GM18499 (cell line): ENCODE data around the gene NNAT.

Source experiments
- ATAC-seq: cut with Tn5 transposase; IDR thresholded peaks from one replicate; pipeline ENCODE4 v1.9.1; 2021; ENCODE audit warnings: moderate number of reproducible peaks; ENCODE audit not compliant: insufficient read depth, unreplicated experiment

Gene NNAT

DNA sequence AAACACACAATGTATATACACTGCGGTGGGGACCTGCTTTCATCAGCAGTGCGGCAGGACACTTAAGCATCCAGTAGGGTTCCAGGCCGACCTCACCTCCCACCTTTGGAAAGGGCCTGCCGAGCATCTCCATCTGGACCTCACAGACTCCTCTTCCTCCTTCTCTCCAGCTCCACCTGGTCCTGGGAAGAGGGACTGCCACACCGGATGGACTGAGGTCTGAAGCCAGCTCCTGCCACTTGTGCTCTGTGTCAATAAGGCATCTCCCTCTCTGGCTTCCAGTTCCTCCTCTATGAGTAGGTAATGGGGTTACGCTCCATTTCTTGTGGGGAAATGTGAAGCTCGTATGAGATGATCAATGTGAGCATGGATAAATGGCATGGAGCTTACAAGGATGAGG is 19.1 kb upstream of the NNAT start:
- ATAC-seq: no peak

DNA sequence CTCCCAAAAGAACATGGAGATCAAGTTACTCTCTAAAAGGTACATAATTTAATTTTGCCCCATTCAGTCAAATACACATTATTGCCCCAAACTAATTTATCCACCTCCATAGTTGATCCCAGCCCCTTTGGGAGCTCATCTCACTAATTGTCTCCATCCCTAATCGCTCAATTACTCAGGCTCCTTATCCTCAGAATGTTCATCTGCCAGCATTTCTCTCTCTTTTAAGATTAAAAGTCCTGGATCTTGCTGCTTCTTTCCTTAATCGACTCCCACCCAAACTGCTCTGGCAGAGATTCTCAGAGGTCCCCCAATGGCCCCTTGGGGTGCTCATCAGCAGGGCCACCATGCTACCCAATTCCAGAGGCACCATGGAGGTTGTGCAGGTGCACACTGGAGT is 18.4 kb upstream of the NNAT start:
- no peak for ATAC-seq

DNA sequence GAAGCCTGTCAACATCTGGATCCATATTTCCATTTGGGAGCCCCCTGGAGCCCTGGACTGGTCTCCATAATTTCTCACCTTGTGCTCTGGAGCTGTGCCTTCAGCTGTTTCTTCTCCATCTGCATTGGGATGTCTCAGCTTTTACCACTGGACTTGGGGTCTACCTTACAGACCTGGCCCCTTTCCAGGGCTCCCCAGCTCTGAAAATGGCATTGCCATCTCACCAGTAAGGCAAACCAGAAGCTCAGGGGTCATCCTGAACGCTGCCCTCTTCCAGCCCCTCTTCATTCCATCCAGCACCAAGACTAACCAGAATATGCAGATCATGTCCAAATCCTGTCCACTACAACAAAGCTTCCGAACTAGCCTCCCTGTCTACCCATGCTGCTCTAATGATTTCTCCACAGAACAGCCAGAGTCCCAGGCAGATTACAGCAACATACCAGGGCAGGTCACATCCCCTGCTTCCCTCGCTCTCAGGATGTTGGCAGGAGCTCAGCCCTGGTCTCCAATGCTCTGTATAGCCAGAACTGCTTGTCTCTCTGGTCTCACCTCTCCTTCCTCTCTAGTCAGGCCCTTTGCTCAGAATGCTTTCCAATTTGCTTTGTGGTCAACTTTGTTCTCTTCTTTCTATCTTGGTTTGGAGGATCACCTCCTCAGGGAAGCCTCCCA is 17.7 kb upstream of the NNAT start:
- ATAC-seq: no peak

DNA sequence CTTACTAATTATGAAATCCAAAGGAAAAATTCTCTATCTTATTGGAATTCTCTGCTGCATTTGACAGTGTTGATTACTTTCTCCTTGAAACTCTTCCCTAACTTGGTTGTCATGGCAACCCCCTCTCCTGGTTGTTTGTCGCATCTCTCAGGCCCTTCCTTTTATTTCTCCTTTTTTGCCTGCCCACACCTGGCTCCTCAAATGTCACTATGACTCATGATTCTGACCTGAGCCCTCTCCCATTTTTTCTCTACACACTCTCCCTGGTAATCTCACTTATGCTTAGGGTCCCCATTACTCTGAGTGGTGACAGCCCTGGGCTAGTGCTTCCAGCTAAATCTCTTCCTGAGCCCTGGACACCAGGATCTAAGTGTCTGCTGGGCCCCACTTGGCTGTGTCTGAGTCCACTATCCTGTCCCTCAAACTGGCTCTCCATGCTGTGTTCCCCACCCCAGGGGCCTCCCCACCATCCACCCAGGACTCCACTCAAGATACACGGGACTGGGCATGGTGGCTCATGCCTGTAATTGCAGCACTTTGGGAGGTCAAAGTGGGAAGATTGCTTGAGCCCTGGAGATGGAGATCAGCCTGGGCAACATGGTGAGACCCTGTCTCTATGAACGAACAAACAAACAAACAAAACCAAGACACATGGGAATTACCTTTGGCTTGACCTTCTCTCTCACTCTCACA is 16.5 kb upstream of the NNAT start:
- no peak for ATAC-seq

DNA sequence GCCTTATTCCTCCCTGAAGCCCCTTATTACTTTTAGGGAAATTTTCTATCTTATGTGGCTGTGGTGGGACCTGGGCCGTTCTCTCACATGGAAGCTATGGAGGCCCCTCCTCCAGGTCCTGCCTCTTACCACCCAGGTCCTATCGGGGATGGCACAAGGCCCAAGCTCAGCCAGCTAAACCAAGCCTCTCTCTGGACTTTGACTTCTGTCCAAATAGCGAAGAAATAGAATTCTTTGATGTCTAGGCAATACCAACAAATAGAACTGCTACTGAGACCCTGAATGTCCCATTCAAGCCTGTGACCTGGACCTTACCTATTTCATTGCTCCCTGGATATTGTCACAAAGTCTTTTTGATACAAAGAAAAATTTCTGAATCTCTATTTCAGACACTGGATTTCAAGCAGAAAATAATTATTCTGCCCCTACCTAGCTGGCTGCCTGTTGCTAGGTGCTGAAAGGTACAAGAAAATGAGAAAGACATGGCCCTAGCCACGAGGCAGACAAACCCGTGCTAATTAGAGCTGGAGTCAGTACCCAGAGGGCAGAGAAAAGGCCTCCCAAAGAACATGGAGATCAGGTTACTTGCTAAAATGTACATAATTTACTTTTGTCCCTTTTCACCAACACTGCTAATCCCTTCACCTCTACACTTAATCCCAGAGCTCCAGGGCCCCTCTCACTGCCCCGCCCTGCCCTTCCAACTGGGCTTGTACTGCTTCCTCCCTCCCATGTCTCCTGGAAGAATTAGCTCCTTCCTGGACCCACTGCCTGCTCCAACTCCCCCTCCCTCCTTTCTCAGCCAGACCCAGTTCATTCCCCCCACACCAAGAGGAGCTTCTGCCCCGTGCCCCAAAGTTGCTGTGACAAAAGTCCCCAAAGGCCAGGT is 15.5 kb upstream of the NNAT start:
- no peak for ATAC-seq

DNA sequence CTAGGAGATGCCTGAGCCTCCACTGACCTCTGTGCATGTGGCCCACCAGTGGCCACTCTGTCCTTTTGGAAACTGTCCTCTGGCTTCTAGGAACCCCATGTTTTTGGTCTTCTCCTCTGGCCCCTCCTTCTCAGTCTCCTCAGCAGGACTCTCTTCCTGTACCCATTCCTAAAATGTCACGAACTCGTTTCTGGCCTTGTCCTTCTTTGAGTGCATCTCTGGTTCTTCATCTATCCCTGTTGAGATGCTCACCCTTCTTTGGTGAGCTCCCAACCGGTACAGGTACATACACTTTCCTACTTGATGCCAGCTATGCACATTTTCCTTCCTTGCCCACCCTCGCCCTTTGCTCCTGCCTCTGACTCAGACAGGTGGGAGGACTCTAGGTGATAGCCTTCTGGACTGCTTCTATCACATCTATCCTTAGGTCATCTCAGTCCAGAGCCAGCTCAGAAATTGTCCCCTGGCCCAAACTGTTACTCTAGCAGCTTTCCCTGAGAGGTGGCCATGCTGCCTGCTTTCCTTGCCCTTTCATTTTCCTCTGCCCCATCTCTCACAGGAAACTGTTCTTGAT is 14.8 kb upstream of the NNAT start:
- ATAC-seq: no peak

DNA sequence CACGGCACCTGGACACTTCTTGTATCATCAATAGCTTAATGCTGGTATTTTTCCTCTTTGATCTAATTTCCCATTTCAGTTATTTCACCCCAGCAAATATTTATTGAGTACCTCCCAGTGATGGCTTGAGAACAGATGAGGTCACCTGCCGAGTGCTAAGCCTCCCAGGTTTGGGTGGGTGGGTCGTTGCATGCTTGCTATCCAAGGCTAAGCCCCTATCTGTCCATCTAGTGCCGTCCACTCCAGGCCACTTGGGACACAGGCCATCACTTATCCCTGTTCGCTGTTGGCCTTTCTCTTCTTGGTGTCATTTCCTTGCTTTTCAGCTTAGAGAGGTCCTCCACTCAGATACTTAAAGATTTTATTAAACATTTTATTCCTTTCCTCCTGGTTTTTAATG is 10.8 kb upstream of the NNAT start:
- no peak for ATAC-seq

DNA sequence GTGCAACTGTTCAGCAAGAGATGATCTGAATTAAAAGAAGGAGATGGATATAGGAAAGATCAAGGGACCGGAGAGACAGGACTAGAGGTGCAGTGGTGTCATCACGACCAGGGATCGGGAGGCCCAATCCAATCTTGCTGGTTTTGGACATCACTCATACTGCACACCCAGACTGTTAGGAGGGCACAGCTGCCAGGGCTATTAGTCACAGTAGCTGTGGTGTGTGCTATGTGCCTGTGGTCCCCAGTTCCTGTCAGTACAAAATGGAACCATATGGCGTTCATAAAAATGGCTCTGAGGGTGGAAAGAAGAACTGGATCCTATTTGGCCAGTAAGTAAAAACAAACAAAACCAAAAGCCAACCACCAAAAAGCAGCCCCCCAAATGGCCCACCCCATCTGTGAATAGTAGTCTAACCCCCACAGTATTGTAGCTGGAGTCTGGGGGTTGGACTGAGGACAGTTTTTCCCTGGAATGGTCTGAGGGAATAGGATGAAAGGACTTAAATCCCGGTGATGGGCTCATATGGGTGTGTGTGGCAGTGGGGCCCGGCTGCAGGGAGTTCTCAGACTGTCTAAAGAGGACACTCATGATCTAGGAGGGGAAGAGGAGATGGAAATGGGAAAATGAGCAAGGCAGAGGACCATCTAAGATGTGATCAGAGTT is 9.3 kb upstream of the NNAT start:
- no peak for ATAC-seq

DNA sequence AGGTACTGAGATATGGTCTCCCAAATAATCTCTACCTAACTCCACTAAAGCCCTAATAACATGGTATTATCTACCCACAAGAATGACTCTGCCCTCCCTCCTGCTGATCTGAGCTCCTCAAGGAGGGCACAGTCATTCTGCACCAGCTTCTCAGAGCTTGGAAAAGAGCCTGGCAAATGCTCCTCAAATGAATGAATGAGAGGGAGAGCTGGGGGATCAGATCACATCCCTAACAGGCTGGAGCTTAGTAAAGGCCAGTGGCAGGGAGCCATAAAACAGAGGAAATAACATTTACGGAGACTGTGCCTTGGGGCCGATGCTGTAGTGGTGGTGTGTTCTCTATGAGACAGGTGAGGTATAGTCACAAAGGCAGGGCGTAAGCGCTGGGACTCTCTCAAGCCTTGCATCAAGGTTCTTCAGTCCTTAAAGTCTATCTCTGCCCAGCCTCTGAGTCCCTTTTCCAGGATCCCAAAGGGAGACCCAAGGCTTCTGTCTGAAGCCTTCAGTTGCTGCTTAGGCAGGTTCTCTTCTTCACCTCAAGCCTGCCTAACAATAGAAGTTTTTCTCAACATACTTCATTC is 7.2 kb upstream of the NNAT start:
- no peak for ATAC-seq

DNA sequence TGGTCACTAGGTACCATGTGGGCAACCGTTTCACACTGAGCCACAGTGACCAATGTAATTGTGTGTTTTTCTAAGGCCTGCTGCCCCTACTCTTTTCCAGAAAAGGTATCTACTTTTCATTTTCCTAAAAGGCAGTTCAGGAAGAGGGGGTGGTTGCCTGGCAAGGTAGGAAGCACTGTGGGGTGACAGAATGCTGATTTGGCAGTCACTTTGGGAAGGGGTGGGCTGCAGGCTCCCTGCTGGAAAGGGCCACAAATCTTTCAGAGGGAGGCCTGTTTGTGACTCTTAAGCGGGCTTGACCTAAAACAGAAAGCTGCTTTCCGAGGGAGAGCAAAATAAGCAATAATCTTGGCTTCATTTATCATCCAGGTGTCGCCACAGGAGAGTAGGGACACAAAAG is 5.2 kb upstream of the NNAT start:
- no peak for ATAC-seq

DNA sequence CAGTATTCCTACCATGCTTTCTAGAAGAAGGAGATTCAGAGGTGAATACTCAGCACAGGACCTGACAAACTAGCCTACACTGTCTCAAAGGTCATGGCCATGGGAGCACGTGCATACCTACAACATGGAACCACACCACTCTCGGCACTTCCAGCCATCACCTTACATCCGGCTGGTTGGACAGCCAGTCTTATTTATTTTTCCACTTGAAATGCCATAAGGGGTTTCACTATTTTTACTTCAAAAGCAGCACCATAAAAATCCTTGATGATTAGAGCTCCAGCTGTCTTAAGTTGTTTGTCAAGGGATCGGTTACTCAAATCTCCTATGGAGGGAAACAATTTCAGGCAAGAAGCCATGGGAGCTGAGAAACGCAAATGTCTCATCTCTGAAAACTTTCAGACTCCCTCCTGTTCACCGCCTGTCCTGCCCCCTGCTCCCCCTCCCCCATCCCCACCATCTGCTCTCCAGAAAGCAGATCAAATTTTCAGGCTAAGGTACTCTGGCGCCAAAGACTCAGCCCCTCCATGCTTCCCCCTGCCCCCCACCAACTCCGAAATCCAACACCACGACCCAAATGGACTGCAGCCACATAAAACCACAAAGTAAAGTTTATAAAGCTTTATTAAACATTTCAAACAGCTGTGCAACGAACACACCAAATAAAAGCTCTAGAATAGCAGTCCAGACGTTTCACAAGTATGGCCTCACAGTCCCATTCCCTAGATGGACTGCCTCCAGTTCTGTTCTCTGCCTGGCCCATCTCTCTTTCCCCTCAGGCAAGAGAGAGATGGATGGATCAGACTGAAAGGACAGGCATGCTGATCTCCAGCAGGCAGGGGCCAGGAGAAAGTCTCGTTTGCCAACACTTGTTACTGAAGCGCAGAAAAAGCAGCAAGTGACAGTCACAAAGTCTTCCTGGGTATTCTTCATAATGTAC is 4.0 kb upstream of the NNAT start:
- no peak for ATAC-seq

DNA sequence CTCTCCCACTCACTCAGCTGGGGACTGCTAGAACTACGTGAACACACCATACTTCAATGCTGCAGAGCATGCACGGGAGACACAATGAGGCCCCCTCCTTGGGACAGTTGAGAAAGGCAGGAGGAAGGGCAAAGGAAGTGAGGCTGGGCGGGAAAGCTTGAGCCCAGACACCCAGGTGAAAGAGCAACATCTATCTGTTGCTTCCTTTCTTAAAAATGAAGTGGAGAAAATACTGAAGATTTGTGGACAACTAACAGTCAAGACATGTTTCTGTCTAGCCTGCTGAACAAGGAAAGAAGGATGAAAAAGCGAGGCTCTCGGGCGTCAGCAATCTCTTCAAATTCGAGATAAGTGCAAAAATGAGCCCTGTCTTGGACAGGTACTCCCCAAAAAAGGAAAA is 3.0 kb upstream of the NNAT start:
- no peak for ATAC-seq

DNA sequence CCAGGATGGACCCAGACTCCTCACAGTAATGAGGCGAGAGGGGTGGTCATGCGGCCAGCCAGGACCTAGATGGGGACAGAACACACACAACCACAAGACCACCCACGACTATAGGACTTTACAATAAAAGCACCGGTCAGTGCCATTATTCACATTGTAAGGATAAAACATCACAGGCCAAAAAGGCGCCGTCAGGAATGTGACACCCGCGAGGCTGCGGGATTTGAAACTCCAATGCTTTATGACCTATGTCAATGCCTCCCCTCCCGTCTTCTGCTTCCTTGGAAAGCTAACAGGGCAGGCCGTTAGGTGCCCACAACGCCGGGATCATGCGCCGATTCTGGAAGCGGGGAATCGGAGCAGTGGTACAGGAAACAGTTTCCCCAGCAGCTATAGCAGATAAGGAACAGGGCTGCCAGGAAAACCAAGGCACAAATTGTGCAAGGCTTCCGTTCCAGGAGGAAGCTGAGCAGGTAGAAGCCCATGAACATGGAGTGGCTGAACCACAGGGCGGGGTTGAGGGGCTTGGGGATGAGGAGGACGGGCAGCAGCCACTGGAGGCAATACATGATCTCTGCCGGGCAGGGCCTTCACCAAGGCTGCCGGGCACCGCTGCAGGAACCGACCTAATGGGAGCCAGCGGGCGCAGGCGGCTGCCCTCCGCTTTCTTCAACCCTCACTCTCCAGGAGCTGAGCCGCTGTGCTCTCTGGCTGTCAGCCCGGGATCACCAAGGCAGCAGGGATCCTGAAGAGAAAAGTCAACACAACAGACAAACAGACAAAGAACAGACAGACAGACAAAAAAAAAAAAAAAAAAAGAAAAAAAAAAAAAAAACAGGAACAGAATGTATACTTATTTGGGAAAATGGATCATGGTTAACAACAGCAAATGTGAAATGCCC is 2.2 kb upstream of the NNAT start:
- ATAC-seq: no peak

DNA sequence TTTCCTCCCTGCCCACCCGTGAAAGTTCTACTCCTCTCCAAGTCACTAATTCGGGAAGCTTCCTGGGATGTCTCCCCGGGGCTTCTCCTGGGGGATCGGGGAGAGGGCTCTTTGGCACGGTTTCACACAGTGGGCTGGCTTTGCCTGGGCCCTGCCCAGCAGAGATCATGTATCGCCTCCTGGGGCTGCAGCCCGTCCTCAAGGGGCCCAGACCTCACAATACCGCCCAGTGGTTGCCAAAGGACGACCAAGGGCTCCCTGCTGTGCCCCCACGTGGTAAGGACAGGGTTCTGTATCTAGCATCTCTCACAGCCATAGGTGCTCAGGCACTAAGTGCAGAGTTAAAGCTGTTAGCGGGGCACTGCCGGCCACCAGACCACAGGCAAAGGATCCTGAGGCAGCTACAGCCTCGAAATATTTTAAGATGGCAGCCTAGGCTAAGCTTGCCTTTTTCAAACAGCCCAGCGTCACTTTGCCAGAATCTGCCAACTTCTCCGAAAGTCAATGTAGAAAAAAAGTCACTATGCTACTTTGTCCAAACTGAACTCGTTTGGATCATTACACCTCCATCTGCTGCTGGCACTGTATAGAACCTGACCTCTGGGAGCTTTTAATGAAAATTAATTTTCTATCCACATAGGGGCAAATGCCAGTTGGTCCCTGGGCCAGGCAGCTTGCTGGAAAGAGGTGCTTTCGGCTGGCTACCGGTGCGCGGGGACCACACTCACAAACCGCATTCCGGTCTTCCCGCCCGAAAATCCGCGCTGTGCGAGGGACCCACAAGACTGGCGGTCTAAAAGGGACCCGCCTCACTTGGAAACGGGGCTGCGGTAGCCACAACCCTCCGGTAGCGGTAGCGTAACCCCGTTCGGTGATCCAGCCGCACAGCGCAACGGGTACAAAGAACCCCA is 1.3 kb upstream of the NNAT start:
- no peak for ATAC-seq

DNA sequence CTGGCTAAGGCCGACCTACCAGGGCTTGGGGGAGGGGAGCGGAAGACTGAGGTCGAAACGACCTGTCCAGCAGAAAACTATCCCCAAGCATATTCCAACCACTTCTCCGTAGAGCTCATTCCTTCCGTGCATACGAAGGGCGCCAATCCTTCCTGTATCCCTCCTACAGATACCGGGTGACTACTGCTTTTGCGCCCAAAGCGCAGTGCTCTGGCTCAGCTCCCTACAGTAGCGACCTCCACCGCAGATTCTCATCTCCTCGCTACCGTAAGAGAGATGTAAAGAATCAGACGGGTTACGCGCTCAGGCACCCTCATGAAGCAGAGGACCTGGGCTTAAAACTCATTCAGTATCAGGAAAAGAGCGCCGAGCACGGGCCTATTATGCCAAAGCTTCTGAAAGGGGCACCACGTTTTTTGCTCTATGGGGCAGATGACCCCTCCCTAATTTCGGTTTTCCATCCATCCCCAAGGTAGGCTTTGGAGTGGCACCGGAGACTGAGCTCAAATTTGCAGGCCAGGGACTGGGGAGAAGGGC is 563 bp upstream of the NNAT start:
- no peak for ATAC-seq

DNA sequence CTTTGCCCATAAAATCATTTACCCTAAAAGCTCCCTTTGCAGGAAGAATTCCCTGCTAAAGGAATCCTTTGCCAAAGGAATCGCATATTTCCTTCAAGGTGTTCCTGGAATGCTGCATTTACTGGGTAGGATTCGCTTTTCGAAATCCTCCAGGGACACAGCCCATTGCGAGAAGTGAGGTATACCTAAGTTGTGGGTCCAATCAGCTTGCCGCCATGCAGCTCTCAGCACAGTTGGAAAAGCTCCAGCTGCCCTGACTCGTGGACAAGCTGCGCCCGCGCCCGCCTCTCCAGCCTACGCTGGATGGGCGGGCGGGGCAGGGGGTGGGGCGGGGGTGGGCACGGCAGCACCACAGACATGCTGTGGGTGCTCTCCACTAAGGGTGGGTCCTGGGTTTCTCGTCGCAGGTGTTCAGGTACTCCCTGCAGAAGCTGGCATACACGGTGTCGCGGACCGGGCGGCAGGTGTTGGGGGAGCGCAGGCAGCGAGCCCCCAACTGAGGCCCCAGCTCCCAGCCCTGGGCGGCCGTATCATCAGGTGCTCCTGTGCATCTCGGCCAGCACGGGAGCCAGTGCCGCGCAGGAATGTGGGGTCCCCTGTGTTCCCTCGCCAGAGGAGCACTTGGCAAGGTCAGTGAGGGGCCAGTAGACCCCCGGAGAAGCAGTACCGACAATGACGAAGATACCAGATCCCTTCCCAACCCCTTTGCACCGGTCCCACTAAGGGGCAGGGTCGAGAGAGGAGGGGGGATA is 1.4 kb downstream of the NNAT start:
- ATAC-seq: no peak
